Large intestine (tissue), 3 donors: ENCODE measurements around the gene IGFBP2. TPM values are rescaled to one million over a fixed set of nuclear protein-coding genes. Genes with fewer than 3 reads are reported as not detected.
A peak's percentile ranks its signal among the peaks of the same experiment; 100 is the strongest.

Experiments used
- DNase-seq, 2 donors: peaks; one replicate each; pipeline versions ENCODE4 v3.0.0 to v3.0.0-alpha.2; 2013
- H3K27ac ChIP-seq: one replicate; pipeline ENCODE4 v1.5.1; 2013; ENCODE audit warnings: low read length
- H3K27me3 ChIP-seq: 2 replicates; pipeline ENCODE4 v1.6.1; 2013; ENCODE audit warnings: low read length; ENCODE audit not compliant: control insufficient read depth, insufficient read depth
- H3K36me3 ChIP-seq: 2 replicates; pipeline ENCODE4 v1.6.1; 2013; ENCODE audit warnings: low read length; ENCODE audit not compliant: control insufficient read depth, insufficient read depth
- H3K4me1 ChIP-seq: one replicate; pipeline ENCODE4 v1.6.1; 2013; ENCODE audit warnings: low read length; ENCODE audit not compliant: control insufficient read depth, insufficient read depth
- H3K4me3 ChIP-seq: one replicate; pipeline ENCODE4 v1.5.1; 2013; ENCODE audit warnings: low read length
- H3K9me3 ChIP-seq: one replicate; pipeline ENCODE4 v1.6.1; 2013; ENCODE audit warnings: mild to moderate bottlenecking, low read depth, low read length, moderate library complexity; ENCODE audit not compliant: control insufficient read depth
- WGBS: methylation state at CpG from one replicate; pipeline ENCODE4 v1.1.5; 2013; ENCODE audit warnings: low lambda C conversion rate; ENCODE audit not compliant: insufficient coverage; 5-methylcytosine and 5-hydroxymethylcytosine counted together
- polyA plus RNA-seq: library from polyadenylated mRNA; unstranded; fragments of 120-200 nt; gene quantifications from one replicate; pipeline ENCODE4 v1.2.1, GENCODE V29; 2013

Gene IGFBP2
- polyA plus RNA-seq, 1 donor = 242 TPM

- Histone ChIP-seq H3K27me3 (peaks cover 24% of the 10 kb centered on the region), H3K9me3 (no peaks in the 10 kb centered on the region), H3K36me3 (no peaks in the 10 kb centered on the region), H3K4me1 (no peaks in the 10 kb centered on the region), H3K27ac (no peak overlapping the region), H3K4me3 (no peak overlapping the region)
- DNase-seq = no peak
- 90% methylated on average over 3 of the region's 7 CpGs for WGBS
These were observed 68.3 kb downstream of the IGFBP2 start for GRCh38 chr2:216701544-216701943.

DNA sequence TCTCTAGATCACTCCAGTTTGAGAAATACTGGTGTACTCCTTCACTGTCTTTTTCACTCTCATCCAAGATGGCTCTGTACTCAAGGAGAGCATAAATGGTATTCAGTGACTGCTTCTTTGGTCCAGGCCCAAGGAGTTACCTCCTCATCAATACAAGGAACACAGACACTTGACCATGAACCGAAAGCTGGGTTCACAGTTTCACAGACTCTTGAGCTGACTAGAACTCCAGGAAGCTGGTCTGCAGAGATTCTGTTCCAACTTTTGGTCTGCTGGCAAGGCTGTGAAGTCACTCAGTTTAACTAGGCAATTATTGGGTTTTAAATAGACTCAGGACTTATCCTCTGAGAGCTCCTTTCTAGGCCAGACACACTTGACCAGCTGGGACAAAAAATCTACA, 69.5 kb downstream of the IGFBP2 start:
- Histone ChIP-seq H3K9me3 (no peaks in the 10 kb centered on the region), H3K27me3 (peaks cover 15% of the 10 kb centered on the region), H3K4me3 (no peak overlapping the region), H3K36me3 (no peaks in the 10 kb centered on the region), H3K27ac (no peak overlapping the region), H3K4me1 (no peaks in the 10 kb centered on the region)
- no peak for DNase-seq
- no CpG with 5 or more reads among the region's 1 CpG for WGBS

- H3K27ac ChIP-seq = peak overlapping the region; percentile 52
- peak in 1 of 2 donors; percentile 24 for DNase-seq
These were observed 77.5 kb downstream of the IGFBP2 start for GRCh38 chr2:216710551-216711301.

DNA sequence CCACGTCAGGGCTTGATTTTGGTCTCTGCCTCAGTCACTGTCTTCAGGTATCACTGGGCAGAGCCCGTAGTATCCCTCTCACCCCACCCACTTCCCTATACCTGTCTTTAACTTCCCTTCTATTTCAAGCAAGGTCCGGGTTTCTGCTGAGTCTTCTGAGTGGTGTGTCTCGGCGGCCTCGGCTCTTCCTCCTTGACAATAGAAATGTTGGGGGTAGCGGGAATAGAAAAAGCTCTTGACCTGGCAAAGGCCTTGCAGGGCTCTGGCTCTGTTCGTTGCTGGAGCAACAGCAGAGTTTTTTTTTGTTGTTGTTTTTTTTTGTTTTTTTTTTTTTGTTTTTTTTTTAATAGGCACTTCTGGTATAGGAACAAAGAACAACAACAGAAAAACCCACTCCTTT, 78.1 kb downstream of the IGFBP2 start:
- no peak overlapping the region for H3K4me3 ChIP-seq
- DNase-seq = no peak
- peaks cover 5% of the 10 kb centered on the region for H3K4me1 ChIP-seq
- H3K9me3 ChIP-seq = no peaks in the 10 kb centered on the region
- H3K36me3 ChIP-seq = no peaks in the 10 kb centered on the region
- H3K27me3 ChIP-seq = no peaks in the 10 kb centered on the region
- 100% methylated on average over 1 of the region's 8 CpGs for WGBS
- H3K27ac ChIP-seq = peak overlapping the region; percentile 52

More at GRCh38 chr2:216710551-216711301, 77.5 kb downstream of the IGFBP2 start:
- H3K4me3 ChIP-seq = no peak overlapping the region
- H3K27me3 ChIP-seq = no peaks in the 10 kb centered on the region
- 40% methylated on average over 1 of the region's 11 CpGs for WGBS
- peaks cover 5% of the 10 kb centered on the region for H3K4me1 ChIP-seq
- H3K9me3 ChIP-seq = no peaks in the 10 kb centered on the region
- no peaks in the 10 kb centered on the region for H3K36me3 ChIP-seq

- no peak overlapping the region for H3K27ac ChIP-seq
- no peaks in the 10 kb centered on the region for H3K36me3 ChIP-seq
- H3K4me1 ChIP-seq = peaks cover 5% of the 10 kb centered on the region
- no peak for DNase-seq
- no CpG with 5 or more reads among the region's 8 CpGs for WGBS
- no peaks in the 10 kb centered on the region for H3K9me3 ChIP-seq
- H3K4me3 ChIP-seq = no peak overlapping the region
- H3K27me3 ChIP-seq = no peaks in the 10 kb centered on the region
These were observed 80.6 kb downstream of the IGFBP2 start for GRCh38 chr2:216713691-216714336.

Other genes with a start within 250 kb of the IGFBP2 start
- gene SMARCAL1, start 220.9 kb upstream of the IGFBP2 start, polyA plus RNA-seq = 14.7 TPM
- 3,791 TPM for gene RPL37A, start 134.6 kb upstream of the IGFBP2 start, polyA plus RNA-seq
- gene IGFBP5, start 62.1 kb downstream of the IGFBP2 start, polyA plus RNA-seq = 58.4 TPM
- gene TNP1, start 226.6 kb downstream of the IGFBP2 start, polyA plus RNA-seq = not detected